ENCODE measurements around the gene NEK9.
"Not testable (repeated sequence)": the region's sequence is repeated elsewhere in the genome, so short reads cannot be mapped to it uniquely, and the experiment has no call there.

The NEK9 gene

GRCh38 chr14:75126679-75127473 is at the start of gene NEK9:
TSS of gene NEK9 (minus strand) at chr14:75127048. CDS start at chr14:75126921, 127 bp downstream.
- peak; percentile 84 to 89 (median 84) for DNase-seq (ENCODE audit: low read depth in 3 of 3)

- peak; percentile 82 to 89 (median 88) for DNase-seq (ENCODE audit: low read depth in 3 of 3)
Observed at GRCh38 chr14:75176142-75176820, 49.4 kb upstream of the NEK9 start, which contains the start of gene TMED10. TSS of gene TMED10 (minus strand) at chr14:75176612. CDS start at chr14:75176579, 33 bp downstream.

GRCh38 chr14:75175677-75176141 is 48.9 kb upstream of the NEK9 start:
- DNase-seq (ENCODE audit: low read depth in 3 of 3): no peak

GRCh38 chr14:75174066-75174465 is 47.2 kb upstream of the NEK9 start:
- DNase-seq (ENCODE audit: low read depth in 3 of 3): no peak

- DNase-seq (ENCODE audit: low read depth in 3 of 3): no peak
Observed at GRCh38 chr14:75170772-75171171, 43.9 kb upstream of the NEK9 start.

DNA sequence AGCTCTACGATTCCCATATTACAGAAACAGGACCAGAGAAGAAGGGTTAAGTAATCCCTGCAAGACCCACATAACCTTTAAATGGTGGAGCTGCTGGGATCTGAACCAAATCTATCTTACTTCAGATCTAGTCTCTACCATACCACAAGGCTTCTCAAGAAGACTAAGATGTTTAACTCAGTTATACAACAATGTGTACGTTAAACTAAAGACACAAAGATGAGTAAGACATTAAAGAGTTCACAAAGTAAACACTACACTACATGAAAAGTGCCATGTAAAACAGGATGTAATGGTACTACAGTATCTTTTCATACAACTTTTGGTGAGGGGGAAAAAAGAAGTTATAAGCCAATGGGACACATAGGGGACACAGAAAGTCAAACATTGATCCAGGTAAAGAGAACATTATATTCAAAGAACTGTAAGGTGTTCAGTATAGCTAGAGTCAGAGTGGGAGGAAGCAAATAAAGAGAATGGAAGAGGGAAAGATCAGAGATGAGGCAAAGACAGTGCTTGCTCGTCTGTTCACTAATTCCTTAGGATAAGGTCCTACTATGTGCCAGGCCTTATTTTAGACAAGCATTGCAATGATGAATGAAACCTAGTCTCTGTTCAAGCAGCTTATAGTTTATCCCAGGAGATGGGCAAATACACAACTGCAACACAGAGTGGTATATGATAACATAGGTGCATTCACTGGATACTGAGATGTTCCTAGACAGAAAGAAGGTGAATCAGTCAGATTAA is 41.9 kb upstream of the NEK9 start:
- no peak for DNase-seq (ENCODE audit: low read depth in 3 of 3)

DNA sequence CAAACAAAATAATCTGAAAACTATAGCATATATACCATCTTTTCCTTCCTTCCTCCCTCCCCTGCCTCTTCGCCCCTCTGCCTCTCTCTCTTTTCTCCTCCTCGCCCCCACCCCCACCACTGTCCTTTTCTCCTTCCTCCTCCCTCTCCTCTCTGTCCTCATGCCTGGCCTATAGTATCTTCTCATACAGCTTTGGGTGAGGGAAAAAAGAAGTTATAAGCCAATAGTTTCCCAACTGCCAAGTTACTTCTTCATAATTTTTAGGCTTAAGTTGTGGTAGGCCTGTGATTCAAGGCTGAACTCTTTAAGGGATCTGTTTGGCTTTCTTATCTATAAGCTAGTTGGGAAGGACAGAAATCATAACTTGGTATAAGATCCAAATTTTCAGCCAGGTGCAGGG is 40.5 kb upstream of the NEK9 start:
- DNase-seq (ENCODE audit: low read depth in 3 of 3): no peak

GRCh38 chr14:75165586-75166391 is 38.9 kb upstream of the NEK9 start:
- DNase-seq (ENCODE audit: low read depth in 3 of 3): no peak

- DNase-seq (ENCODE audit: low read depth in 3 of 3): no peak
Observed at GRCh38 chr14:75164809-75165208, 38.0 kb upstream of the NEK9 start.

DNA sequence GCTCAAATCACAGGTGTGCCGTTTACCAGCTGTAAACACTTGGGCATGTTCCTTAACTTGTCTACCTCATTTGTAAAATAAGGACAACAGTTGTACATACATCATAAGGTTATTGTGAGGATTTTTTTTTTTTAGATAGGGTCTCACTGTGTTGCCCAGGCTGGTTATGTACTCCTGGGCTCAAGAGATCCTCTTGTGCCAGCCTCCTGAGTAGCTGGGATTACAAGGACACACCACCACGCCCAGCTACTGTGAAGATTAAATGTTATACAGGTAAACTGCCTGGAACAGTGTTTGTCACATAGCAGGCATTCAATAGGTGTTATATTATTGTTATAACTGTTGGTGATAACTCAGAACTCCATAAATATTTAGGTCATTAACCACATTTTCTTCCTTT is 36.8 kb upstream of the NEK9 start:
- DNase-seq (ENCODE audit: low read depth in 3 of 3): no peak

- no peak for DNase-seq (ENCODE audit: low read depth in 3 of 3)
Observed at GRCh38 chr14:75162631-75163030, 35.8 kb upstream of the NEK9 start.

DNA sequence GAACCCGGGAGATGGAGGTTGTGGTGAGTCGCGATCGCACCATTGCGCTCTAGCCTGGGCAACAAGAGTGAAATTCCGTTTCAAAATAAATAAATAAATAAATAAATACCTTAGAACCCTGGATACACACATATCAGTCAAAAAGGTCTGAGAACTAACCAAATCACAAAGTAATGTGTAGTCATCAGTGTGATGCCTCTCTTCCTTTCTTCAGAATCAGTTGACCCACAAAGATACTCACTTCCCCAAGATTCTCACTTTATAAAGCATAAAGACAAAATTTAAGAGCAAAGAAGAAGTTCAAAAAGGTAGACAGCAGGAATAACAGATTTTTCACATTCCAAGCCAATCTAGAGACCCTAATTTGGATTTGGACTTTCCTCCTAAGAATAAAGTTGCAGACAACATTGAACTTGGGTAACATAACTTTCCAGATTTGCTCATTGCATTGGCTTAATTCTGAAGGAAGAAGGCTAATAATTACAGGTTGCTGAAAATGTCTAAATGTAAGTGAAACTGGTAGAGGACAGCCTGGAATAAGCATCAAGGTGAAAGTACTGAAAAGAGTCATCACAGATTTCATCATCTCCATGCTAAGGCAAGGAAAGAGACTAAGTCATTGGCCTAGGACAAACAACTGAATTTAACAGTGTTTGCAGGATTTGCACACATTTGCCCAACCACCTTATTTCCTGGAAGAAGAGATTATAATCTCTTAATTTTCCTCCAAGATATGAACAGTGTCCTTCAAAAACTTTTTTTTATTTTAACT is 32.2 kb upstream of the NEK9 start:
- no peak for DNase-seq (ENCODE audit: low read depth in 3 of 3)

GRCh38 chr14:75156901-75157300 is 30.1 kb upstream of the NEK9 start:
- DNase-seq (ENCODE audit: low read depth in 3 of 3): no peak

DNA sequence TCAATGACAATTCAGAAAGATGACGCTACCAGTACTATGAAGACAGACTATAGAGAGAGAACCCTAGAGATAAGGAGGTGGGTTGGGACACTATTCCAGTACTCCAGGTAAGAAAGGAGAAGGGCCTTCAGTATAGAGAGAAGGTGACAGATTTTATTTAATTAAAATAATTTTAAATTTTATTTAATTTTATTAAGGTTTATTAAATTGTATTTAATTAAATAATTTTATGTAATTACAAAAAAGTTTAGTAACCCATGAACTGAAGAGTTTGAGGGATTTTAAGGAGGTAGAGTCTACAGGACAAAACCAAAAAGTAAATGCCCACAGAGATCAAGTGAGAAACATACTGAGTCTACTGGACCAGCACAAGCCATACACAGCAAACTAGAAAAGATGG is 29.3 kb upstream of the NEK9 start:
- no peak for DNase-seq (ENCODE audit: low read depth in 3 of 3)

DNA sequence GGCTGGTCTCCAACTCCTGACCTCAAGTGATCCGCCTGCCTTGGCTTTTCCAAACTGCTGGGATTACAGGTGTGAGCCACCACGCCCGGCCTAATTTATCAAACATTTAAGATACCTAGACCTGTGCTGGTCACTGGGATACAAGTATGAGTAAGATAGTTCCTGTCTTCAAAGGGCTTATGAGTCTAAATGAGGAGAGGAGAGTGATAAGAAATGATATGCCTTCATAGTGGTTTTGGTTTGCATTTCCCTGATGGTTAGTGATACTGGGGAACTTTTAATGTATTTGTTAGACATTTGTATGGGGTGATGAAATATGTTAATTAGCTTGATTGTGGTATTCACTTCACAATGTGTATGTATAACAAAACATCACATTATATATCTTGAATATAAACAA is 28.3 kb upstream of the NEK9 start:
- no peak for DNase-seq (ENCODE audit: low read depth in 3 of 3)

DNA sequence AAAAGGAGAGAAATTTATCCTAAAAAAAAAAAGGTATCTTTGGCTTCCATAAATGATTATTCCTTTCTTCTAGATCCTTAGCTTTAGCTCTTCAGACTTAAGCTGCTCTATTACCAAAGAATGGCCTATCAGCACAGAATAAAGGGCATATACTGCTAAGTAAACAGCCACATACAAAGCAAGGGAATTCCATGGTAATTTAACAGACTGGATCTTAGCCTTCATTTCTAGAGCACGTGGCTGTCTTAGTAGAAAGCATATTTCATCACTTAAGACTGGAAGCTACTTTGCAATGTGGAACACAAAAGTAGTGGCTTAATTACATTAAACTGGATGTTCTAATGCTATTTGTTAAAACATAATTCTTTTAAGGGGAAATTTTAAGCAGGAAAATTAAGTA is 26.4 kb upstream of the NEK9 start:
- no peak for DNase-seq (ENCODE audit: low read depth in 3 of 3)

GRCh38 chr14:75151851-75152250 is 25.0 kb upstream of the NEK9 start:
- DNase-seq (ENCODE audit: low read depth in 3 of 3): no peak

DNA sequence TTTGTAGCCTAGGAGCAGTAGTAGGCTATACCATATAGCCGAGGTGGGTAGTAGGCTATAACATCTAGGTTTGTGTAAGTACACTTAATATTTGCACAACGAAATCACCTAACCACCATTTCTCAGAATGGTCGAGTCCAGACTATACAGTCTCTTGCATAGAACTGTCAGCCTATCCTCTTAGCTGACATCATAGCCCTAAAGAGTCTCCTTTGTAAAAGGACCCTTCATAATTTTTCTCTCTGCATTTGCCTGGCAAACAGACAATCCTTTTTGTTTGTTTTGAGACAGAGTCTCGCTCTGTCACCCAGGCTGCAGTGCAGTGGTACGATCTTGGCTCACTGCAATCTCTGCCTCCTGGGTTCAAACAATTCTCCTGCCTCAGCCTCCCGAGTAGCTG is 23.8 kb upstream of the NEK9 start:
- not testable (repeated sequence) for DNase-seq (ENCODE audit: low read depth in 3 of 3)

GRCh38 chr14:75150150-75150549 is 23.3 kb upstream of the NEK9 start:
- DNase-seq (ENCODE audit: low read depth in 3 of 3): no peak

DNA sequence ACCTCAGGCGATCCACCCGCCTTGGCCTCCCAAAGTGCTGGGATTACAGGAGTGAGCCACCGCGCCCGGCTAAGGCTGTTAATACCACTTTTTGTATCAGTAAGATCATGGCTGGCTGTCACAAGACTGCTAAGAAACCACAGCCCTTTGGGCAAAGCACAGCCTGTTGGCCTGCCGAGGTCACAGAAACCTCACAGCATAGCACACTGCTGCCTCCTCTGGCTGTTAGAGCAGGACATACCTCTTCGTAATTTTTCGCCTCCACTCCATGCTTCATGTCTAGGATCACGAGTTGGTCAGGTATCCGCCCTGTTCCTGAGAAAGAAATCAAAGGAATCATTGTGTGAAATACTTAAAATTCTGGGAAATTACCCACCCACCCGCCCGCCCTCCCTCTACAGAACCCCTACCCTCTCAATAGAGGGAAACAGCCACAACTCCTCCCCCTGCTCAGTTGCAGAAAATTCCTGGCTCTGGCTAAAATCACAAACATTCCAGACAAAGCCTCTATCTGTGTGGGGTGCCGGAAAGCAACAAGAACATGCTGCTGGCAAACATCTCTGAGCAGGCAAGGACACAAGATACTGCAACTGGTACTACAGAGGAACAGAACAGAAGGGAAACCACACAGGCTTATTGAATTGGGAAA is 20.7 kb upstream of the NEK9 start:
- DNase-seq (ENCODE audit: low read depth in 3 of 3): no peak

Data from stimulated activated CD4-positive, alpha-beta T cell treated with anti-CD3 and anti-CD28 coated beads, TNF-alpha, amount 100 ng/mL, for 24 hours (primary cell).